GM18511 (cell line): ENCODE measurements around the gene SNAPC3.
"Not testable (repeated sequence)": the region's sequence is repeated elsewhere in the genome, so short reads cannot be mapped to it uniquely, and the experiment has no call there.

Experiments used
- ATAC-seq: cut with Tn5 transposase; IDR thresholded peaks from one replicate; pipeline ENCODE4 v1.9.1; 2021; ENCODE audit warnings: mild to moderate bottlenecking, moderate library complexity; ENCODE audit not compliant: unreplicated experiment

Gene SNAPC3

DNA sequence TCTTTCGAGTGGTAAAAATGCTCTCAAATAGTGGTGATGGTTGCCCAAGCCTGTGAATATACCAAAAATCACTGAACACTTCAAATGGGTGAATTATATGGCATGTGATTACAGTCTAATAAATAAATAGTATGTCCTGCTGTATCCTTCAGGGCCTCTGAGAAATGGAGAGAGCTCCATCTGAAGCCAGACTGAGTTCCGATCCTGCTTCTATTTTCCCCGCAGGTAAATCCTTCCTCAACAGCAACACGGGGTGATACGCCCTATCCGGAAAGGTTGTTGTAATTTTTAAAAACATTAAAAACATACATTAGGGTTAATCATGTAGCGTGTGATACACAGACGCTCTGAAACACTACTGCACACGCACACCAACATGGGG lies 695 bp upstream of the SNAPC3 start:
- no peak for ATAC-seq

DNA sequence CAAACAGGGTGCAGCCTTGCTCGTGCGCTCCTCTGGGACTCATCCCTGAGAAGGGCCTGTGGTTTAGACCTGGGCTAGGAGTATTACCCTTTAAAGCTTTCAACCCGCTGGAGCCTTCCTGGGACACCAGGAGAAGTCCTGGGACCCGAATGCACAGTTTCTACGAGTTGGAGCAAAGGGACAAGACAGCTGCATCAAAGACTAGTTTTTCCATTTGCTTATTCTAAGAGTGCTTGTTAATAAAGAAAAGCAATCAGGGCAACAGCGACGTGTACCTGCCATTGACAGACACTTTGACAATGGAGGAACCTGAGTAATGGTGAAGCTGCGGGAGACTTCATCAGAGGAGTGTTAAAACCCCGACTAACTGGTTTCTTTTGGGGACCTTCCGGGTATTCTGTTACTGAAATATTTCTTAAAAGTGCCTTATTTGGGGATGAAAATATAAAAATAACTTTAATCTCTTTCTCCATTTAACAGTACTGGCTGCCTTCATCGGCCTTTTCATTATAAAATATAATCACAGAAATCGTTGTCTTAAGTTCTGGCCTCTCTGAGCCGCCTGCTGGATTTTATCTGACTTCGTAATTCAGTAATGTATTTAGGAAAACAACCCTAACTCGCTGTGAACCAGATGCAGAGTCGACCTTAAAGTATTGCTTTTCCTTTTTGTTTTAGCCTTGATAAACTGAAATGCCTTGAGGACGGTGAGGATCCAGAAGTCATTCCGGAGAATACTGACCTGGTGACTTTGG lies 732 bp downstream of the SNAPC3 start:
- ATAC-seq, result peak; percentile 17

DNA sequence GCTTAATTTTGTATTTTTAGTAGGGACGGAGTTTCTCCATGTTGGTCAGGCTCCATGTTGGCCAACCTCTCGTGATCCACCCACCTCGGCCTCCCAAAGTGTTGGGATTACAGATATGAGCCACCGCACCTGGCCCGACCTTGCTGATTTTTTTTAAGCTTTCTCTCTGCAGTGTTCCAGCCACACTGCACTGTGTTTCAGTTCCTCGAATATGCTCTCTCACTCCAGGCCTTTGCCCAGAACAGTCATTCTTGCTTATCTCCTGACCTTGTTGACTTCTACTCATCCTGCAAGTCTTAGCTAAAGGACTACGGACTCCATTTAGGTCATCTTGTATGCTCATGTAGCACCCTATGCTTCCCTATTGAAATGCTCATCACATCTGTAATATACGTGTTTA lies 3.3 kb downstream of the SNAPC3 start:
- ATAC-seq, result peak; percentile 43

DNA sequence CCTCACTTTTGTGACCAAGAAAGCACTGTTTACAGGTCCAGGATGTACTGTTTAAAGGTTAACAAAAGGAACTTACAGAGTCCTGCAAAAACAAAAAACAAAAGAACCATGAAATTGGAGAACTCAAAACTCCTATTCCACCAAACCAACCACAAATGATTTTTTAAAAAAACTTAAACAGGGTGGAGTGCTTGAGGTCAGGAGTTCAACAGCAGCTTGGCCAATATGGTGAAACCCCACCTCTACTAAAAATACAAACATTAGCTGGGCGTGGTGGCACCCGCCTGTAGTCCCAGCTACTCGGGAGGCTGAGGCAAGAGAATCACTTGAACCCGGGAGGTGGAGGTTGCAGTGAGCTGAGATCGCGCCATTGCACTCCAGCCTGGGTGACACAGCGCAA lies 5.0 kb downstream of the SNAPC3 start:
- ATAC-seq, result not testable (repeated sequence)

DNA sequence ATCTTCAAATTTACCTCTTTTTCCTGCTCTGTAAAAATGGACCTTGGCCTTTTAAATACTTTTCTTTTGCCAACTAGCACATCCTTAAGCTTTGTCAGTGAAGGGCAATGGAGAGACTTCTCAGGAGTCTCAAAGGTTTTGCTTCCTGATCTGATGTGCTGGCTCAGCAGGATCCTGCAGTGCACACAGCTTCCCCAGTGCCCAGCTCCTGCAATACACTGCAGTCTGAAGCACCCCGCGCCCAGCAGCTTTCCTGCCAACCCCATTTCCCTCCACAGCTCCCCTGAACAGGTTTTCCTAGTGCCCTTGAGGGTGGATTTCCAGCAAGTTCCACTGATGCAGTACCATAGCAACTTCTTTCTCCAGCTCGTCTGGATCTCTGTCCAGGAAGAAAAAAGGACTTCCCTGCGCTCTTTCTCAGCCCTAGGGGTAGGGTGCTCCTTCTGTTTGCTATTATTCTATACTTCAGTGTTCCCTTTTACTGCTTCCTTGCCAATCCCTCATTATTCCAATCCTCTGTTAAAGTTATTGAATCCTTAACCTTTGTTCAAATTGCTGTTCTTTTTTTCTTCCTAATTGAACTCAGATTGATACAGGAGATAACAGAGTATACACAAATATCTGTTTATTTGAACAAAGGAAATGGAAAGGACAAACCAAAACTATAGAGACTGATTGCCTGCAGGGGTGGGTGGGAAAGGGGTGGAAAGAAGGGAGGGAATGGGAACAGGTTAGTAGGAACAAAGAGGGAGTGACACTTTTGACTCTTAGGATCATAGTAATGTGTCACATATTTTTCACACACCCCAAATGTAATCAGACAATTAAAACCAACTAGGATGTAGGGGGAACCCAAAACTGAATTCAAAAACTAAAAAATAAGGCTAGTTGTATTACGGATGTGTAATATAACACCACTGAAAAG lies 8.5 kb downstream of the SNAPC3 start:
- no peak for ATAC-seq

DNA sequence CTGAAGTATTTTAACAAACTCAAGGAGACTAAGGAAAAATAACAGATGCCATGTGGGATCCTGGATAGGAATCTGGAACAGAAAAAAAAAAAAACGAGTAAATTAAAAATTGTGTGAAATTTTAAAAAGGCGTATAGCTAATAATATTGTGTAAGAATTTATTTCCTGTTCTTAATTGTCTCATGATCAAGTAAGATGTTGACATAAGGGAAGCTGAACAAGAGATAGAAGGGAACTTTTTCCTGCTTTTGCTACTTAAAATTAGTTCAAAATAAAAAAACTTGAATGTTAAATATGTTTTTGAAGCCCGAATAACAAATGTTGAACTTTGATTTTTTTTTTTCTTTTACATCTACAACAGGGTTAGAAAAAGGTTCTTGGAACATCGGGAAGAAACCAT lies 10.5 kb downstream of the SNAPC3 start:
- no peak for ATAC-seq

DNA sequence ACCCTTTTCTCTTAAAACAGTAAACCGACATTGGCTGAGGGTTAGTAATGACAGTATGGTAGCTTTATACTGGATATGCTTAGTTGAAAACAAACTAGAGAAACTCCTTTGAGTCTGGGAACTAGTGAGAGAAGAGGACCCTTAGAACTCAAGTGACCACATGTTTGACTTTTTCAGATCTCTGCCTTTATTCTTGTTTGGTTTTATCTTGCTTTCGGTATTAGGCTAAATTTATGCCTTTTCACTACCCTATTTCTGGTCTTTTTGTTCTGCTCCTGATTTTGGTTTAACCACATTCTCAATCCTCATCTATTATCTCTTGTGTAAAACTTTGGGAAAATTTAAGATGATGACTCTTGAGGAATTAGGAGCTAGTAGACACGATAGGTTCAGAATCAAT lies 11.0 kb downstream of the SNAPC3 start:
- ATAC-seq, result peak; percentile 81

DNA sequence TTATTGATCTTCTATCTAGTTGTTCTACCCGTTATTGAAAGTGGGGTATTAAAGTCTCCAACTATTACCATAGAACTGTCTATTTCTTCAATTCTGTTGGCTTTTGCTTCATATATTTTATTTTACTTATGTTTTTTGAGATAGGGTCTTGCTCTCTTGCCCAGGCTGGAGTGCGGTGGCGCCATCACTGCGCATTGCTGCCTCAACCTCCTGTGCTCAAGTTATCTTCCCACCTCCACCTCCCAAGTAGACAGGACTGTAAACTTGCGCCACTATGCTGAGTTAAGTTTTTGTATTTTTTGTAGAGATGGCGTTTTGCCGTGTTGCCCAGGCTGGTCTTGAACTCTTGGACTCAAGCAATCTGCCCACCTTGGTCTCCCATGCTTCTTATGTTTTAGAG lies 16.2 kb downstream of the SNAPC3 start:
- ATAC-seq, result no peak

DNA sequence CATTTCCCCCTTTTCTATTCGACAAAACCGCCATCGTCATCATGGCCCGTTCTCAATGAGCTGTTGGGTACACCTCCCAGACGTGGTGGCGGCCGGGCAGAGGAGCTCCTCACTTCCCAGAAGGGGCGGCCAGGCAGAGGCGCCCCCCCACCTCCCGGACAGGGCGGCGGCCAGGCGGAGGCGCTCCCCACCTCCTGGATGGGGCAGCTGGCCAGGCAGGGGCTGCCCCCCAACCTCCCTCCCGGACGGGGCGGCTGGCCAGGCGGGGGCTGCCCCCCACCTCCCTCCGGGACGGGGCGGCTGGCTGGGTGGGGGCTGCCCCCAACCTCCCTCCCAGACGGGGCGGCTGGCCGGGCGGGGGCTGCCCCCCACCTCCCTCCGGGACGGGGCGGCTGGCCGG lies 19.2 kb downstream of the SNAPC3 start:
- not testable (repeated sequence) for ATAC-seq

DNA sequence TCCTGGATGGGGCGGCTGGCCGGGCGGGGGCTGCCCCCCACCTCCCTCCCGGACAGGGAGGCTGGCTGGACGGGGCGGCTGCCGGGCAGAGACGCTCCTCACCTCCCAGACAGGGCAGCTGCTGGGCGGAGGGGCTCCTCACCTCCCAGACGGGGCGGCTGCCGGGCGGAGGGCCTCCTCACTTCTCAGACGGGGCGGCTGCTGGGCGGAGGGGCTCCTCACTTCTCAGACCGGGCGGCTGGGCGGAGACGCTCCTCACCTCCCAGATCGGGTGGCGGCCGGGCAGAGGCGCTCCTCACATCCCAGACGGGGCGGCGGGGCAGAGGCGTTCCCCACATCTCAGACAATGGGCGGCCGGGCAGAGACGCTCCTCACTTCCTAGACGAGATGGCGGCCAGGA lies 19.6 kb downstream of the SNAPC3 start:
- not testable (repeated sequence) for ATAC-seq

DNA sequence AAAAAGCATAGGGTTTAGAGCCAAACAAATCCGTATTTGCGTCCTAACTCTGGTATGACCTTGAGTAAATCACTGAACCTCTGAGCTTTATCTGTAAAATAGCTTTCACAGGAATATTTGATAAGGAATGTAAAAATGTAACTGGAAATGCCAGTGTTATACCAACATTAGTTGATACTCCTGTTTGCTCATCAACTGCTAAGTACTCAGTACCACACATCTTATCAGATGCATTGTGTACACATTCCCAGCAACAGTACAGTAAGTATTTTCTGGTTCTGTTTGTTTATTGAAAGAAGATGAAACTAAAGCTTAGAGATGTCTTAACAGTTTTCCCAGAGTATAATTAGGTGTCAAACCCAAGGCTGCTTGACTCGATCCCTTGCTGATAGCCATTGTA lies 21.5 kb downstream of the SNAPC3 start:
- ATAC-seq, result no peak

DNA sequence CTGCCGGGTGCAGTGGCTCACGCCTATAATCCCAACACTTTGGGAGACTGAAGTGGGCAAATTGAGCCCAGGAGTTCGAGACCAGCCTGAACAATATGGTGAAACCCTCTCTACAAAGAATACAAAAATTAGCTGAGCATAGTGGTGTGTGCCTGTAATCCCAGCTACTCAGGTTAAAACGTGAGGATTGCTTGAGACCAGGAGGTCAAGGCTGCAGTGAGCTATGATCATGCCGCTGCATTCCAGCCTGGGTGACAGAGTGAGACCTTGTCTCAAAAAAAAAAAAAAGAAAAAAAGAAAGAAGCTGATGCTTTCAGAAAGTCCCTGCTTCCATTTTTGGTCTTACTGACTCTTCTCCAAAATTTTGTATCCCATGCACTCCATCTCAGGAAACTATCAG lies 31.3 kb downstream of the SNAPC3 start:
- ATAC-seq, result no peak

DNA sequence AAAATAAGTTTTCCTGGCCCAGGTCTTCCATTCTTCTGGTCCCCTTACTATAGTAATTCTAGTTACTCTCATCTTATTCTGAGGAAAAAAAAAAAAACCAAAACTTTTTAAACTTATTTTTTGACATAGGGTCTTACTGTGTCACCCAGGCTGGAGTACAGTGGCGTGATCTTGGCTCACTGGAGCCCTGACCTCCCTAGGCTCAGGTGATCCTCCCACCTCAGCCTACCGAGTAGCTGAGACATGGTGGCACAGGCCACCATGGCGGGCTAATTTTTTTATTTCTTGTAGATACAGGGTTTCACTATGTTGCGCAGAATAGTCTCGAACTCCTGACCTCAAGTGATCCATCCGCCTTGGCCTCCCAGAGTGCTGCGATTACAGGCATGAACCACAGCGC lies 38.4 kb downstream of the SNAPC3 start:
- no peak for ATAC-seq

DNA sequence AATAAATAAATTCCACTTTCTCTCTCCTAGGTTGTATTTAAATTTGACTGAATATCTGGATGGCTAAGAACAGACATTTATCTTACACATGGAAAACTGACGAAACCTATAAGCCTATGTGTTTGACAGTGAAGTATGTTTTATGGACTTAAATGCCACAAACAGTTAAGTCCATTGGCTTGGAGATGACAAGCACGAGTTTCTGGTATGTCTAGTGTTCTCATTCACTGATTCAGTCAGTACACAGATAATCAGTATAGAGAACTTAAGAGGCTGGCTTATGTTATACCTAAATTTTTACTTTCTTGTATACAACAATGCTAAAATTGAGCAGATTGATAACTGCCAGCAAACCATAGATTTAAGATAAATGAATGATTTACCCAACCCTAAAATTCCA lies 38.9 kb downstream of the SNAPC3 start:
- no peak for ATAC-seq

DNA sequence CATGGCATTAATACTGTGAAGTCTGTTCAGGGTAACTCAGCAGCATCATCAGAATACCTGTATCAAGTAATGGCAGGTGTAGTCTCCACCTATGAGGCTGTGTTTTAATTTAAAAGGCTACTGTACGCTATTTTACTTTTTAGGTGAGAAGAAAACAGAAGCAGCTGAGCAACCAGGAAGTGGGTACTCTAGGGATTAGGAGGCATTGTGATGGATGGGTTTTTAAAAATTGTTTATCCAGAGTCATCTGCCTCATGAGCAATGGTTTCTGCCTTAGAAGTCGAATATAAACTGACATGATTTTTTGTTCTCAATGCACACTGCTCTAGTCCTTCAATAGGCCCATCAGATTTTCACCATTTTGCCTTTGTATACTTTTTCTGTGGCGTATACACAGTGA lies 45.5 kb downstream of the SNAPC3 start:
- no peak for ATAC-seq

DNA sequence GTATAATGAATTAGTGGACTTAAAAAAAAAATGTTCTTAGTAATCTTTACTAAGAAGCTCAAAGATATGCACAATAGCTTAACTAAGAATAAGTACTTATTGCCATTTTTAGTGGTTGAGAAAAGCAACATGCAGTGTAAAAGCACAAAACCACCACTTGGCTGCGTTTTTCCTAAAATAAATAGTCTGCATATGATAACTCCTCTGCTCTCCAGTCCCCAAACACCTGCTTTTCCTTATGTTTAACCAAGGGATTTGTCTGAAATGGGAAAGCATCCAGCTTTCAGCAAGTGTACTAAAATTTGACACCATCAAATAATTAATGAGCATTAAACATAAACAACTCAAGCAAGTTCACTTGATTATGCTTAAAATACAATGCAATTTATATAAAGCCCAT lies 46.7 kb downstream of the SNAPC3 start:
- no peak for ATAC-seq

DNA sequence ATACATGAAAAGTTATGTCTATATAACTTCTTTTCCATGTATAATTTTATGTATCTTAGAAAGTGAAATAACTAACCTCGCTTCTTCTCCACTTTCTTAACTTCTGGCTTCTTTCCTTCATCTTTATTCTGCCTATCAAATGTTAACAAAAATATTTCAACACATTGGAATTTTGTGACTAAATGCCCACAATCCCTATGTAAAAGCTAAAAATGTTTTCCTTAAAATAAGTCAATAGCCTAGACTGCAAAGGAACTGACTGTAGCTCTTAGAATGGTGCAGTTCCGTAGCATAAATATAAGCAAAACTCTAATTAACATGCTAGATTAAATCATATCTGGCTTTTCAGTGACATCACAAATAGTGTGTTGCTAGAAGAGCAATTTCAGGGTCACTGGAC lies 47.2 kb downstream of the SNAPC3 start:
- no peak for ATAC-seq

DNA sequence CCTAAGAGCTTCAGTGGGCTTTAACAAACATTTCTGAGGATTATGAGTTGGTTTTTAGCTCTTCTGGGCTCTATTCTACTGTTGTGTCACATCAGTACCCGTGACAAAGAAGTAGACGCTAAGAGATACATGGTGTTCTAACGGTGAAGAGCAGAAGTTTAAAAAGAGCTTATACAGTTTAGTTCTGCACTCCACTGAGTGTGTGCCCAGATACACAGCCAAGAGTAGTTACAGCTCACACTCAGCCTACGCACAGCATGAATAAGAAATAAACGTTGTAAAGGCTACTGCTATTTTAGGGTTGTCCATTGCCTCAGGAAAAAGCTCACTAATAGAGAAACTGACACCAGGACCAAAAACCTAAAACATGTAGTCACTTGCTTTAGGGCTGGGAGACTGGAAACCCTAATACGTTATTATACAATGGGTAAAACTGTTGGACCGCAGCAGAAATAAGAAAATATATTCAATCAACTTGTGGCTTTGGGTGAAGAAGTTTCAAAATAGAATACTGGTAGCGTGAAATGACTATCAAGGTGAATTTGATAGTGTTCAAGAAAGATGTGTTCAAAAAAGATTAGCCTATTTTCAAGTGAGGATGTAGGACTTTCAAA lies 53.4 kb downstream of the SNAPC3 start:
- ATAC-seq, result peak; percentile 73

DNA sequence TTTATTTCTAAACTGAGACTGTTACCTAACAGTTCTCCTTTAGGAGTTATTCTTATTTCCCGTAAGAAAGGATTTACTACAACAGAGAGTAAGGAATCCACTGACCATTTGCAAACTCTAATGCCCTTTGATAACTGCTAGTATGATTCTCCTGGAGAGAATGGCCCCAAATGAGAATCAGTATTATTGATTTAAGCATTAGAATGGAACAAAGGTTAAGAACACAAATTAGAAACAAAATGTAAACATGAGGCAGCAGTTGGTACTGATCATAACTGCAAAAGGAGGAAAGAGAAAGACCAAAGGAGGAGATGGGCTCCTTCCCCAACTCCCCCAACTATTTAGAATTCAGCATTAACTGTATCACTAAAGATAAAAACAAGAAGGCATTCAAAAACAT lies 57.4 kb downstream of the SNAPC3 start:
- ATAC-seq, result no peak

DNA sequence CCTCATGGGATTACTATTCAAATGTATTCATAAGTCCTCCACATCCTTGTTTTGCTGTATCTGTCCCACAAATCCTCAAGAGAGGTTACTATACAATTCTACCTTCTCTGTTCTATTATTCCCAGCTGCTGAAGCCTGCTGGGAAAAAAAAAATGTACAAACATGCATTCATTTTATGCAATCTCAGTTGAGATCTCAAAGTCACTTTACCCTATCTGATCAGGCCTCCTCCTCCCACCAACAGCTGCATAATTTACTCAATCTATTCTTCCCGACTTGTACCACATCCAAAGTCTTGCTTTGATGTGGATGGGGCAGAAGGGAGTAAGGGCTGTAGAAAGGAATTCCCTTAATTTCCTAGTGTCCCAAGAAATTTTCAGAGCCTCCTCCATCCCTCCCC lies 59.5 kb downstream of the SNAPC3 start:
- no peak for ATAC-seq

DNA sequence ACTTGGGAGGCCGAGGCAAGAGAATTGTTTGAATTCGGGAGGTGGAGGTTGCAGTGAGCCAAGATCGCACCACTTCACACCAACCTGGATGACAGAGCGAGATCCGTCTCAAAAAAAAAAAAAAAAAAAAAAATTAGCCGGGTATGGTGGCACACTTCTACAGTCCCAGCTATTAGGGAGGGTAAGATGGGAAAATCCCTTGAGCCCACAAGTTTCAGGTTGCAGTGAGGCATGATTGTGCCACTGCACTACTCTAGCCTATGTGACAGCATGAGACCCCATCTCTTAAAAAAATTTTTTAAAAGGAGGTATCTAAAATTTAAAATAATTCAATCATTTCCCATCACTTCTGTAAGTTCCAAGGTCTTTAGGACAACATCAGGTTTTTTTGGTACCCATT lies 62.1 kb downstream of the SNAPC3 start:
- no peak for ATAC-seq
